Suprapubic skin (tissue), 4 donors: ENCODE measurements around the gene PEMT.

Experiments
- CTCF ChIP-seq, 2 donors: fragments of 200-600 bp in 1 of 2; fragments of 450-650 bp in 1 of 2; sonication (generic) in 1 of 2; IDR thresholded peaks; one replicate each; pipeline ENCODE4 v1.5.1; 2016 to 2019; ENCODE audit warnings: antibody characterized with exemption in 2 of 2, mild to moderate bottlenecking in 1 of 2, moderate library complexity in 1 of 2
- EP300 ChIP-seq: sonication (generic); formaldehyde crosslinking; IDR thresholded peaks from one replicate; pipeline ENCODE4 v1.6.1; 2017; ENCODE audit warnings: antibody characterized with exemption
- POLR2A ChIP-seq, 2 donors: fragments of 450-650 bp; IDR thresholded peaks; one replicate each; pipeline ENCODE4 v1.6.1; 2017; ENCODE audit warnings: antibody characterized with exemption in 2 of 2, mild to moderate bottlenecking in 2 of 2, moderate library complexity in 2 of 2
- POLR2AphosphoS5 ChIP-seq, 3 donors: sonication (generic); formaldehyde crosslinking; IDR thresholded peaks; one replicate each; pipeline ENCODE4 v1.6.1; 2017; ENCODE audit warnings: antibody characterized with exemption in 3 of 3

- no peak for TF ChIP-seq POLR2AphosphoS5 (IDR thresholded peaks at IDR 0.05)
- no peak for TF ChIP-seq EP300
- no peak for TF ChIP-seq CTCF (IDR thresholded peaks at IDR 0.05)
- TF ChIP-seq POLR2A (IDR thresholded peaks at IDR 0.05), result no peak
Observed at GRCh38 chr17:17492571-17492970, 98.9 kb downstream of the PEMT start.
